Psoas muscle (tissue), 8 donors: ENCODE measurements around the gene TICAM2. TPM values are rescaled to one million over a fixed set of nuclear protein-coding genes. Genes with fewer than 3 reads are reported as not detected.
A peak's percentile ranks its signal among the peaks of the same experiment; 100 is the strongest.

Source experiments
- ATAC-seq, 4 donors: fragments of 200-7000 bp; cut with Tn5 transposase; one replicate each; pipeline ENCODE4 v1.9.1; 2020; ENCODE audit warnings: moderate library complexity in 3 of 4, mild to moderate bottlenecking in 2 of 4
- DNase-seq, 2 donors: peaks; one replicate each; pipeline ENCODE4 v3.0.0-alpha.2; 2020
- H3K27ac ChIP-seq: fragments of 200-600 bp; one replicate; pipeline ENCODE4 v1.8.0; 2022
- H3K27me3 ChIP-seq, 3 donors: fragments of 200-600 bp in 1 of 3; one replicate each; pipeline versions ENCODE4 v1.6.1 to v1.8.0; 2013 to 2022; ENCODE audit warnings: low read length in 2 of 3, mild to moderate bottlenecking in 2 of 3, moderate library complexity in 1 of 3; ENCODE audit not compliant: insufficient read depth in 3 of 3
- H3K36me3 ChIP-seq, 2 donors: fragments of 200-600 bp in 1 of 2; one replicate each; pipeline versions ENCODE4 v1.6.1 to v1.8.0; 2013 to 2022; ENCODE audit warnings: low read depth in 1 of 2, mild to moderate bottlenecking in 1 of 2, moderate library complexity in 1 of 2; ENCODE audit not compliant: insufficient read depth in 1 of 2
- H3K4me1 ChIP-seq: fragments of 200-600 bp; one replicate; pipeline ENCODE4 v1.8.0; 2022
- H3K4me3 ChIP-seq: fragments of 200-600 bp; one replicate; pipeline ENCODE4 v1.8.0; 2022; ENCODE audit warnings: mild to moderate bottlenecking
- H3K9me3 ChIP-seq: fragments of 200-600 bp; one replicate; pipeline ENCODE4 v1.8.0; 2022
- CTCF ChIP-seq: fragments of 200-600 bp; IDR thresholded peaks from one replicate; pipeline ENCODE4 v1.8.0; 2022; ENCODE audit warnings: antibody characterized with exemption
- WGBS, 3 donors: extraction: QIAGEN DNeasy Blood & Tissue Kit; methylation state at CpG; one replicate each; pipeline versions ENCODE4 v1.1.6 to v1.1.7; 2013; 5-methylcytosine and 5-hydroxymethylcytosine counted together
- intact Hi-C, 2 donors: fragments of 100-400 bp; cut with DNase I; formaldehyde crosslinking; loops; one replicate each; pipeline versions ENCODE4 v1.11.0 to v1.14.2; 2022
- polyA plus RNA-seq, 3 donors: library from polyadenylated mRNA; stranded (reverse); fragments of 200-250 nt; gene quantifications; one replicate each; pipeline ENCODE4 v1.2.3, GENCODE V29; 2013
- total RNA-seq, 4 donors: library from RNA; stranded (reverse); fragmentation: NEBNext Ultra II Directional in 2 of 4; extraction: Animal tissue kit (Norgen Biotek cat#: 25700) in 2 of 4; gene quantifications; one replicate each; pipeline versions ENCODE4 v1.2.1 to v1.2.4, GENCODE V29; 2021 to 2023
- donor health status: healthy with polysubstance abuse.
- donor health status: DM: no; HTN: no; CAD: no; lungs with moderate emphysema.
- donor health status: Bipolar disorder and iron deficiency.
- donor health status: healthy.
- donor health status: DM: yes; HTN: yes; CAD: no.
- donor health status: DM: no; HTN: no; CAD: no.
- donor health status: DM: no; HTN: no; CAD: no.
- donor health status: DM: yes; HTN: yes; CAD: no.

Gene TICAM2
- total and polyA plus RNA-seq, 7 donors, result 0.63 to 4.9 (median 1.3) TPM

GRCh38 chr5:115634343-115635132 is 32.3 kb upstream of the TICAM2 start:
- Histone ChIP-seq H3K4me1 (no peaks in the 10 kb centered on the region), H3K9me3 (no peaks in the 10 kb centered on the region), H3K36me3 (no peaks in the 10 kb centered on the region), H3K4me3 (peak overlapping the region; percentile 56), H3K27me3 (no peaks in the 10 kb centered on the region), H3K27ac (peak overlapping the region; percentile 46)
- 11 to 17% (median 12%) methylated on average over 8 of the region's 8 CpGs for WGBS, 3 donors
- peak; percentile 83 to 100 (median 97) for ATAC-seq
- TF ChIP-seq CTCF, result peak; percentile 94
- peak; percentile 86 to 91 for DNase-seq
- intact Hi-C loops, result loop anchor here in 1 of 2 donors (5.0 kb wide), 1 partner anchor 433 kb away; no protein-coding TSS in a partner anchor

GRCh38 chr5:115629903-115630302 is 27.6 kb upstream of the TICAM2 start:
- TF ChIP-seq CTCF, result no peak
- Histone ChIP-seq H3K9me3 (no peaks in the 10 kb centered on the region), H3K36me3 (no peaks in the 10 kb centered on the region), H3K4me3 (no peak overlapping the region), H3K27me3 (no peaks in the 10 kb centered on the region), H3K27ac (no peak overlapping the region), H3K4me1 (peaks cover under 1% of the 10 kb centered on the region)
- no peak for DNase-seq
- WGBS, 3 donors, result 83 to 90% (median 90%) methylated on average over 1 of the region's 1 CpG
- no peak for ATAC-seq
- intact Hi-C loops, result loop anchor here (5.0 kb wide), 2 partner anchors 212 to 437 kb away; partner anchors contain the start of genes AP3S1 (in 2 of the 2) and ATG12 (in 2 of the 2)

- no peak overlapping the region for H3K27ac ChIP-seq
- no peaks in the 10 kb centered on the region for H3K9me3 ChIP-seq
- TF ChIP-seq CTCF, result no peak
- H3K4me3 ChIP-seq, result no peak overlapping the region
- no peak for DNase-seq
- intact Hi-C loops, result loop anchor here (5.0 kb wide), 1 partner anchor 215 kb away; the partner anchor contains the start of genes AP3S1 (in 2 of the 2) and ATG12 (in 2 of the 2)
- 82 to 88% (median 84%) methylated on average over 5 of the region's 5 CpGs for WGBS, 3 donors
- peaks cover 23% of the 10 kb centered on the region for H3K4me1 ChIP-seq
- no peak for ATAC-seq
- H3K27me3 ChIP-seq, result no peaks in the 10 kb centered on the region
- peaks cover 2 to 9% of the 10 kb centered on the region in 2 donors for H3K36me3 ChIP-seq
Measured at GRCh38 chr5:115627295-115627865, 25.1 kb upstream of the TICAM2 start.

- peak; percentile 3 for TF ChIP-seq CTCF
- peak overlapping the region; percentile 98 for H3K27ac ChIP-seq
- DNase-seq (no peak), ATAC-seq (peak; percentile 3 to 43 (median 20))
- peaks cover 2 to 9% of the 10 kb centered on the region in 2 donors for H3K36me3 ChIP-seq
- WGBS, 3 donors, result 1% methylated on average over 9 of the region's 9 CpGs
- no peaks in the 10 kb centered on the region for H3K27me3 ChIP-seq
- no peaks in the 10 kb centered on the region for H3K9me3 ChIP-seq
- intact Hi-C loops, result loop anchor here (5.0 kb wide), 1 partner anchor 216 kb away; the partner anchor contains the start of genes AP3S1 (in 2 of the 2) and ATG12 (in 2 of the 2)
- peak overlapping the region; percentile 87 for H3K4me3 ChIP-seq
- H3K4me1 ChIP-seq, result peaks cover 29% of the 10 kb centered on the region
Measured at GRCh38 chr5:115626445-115626823, 24.2 kb upstream of the TICAM2 start.
